WI38 (cell line): ENCODE results near the gene PIGC.
A peak's percentile ranks its signal among the peaks of the same experiment; 100 is the strongest.

Experiments
- H3K4me3 ChIP-seq: 2 replicates; pipeline ENCODE4 v1.5.1; 2011; ENCODE audit warnings: low read depth, mild to moderate bottlenecking, control low read depth, low read length
- TF ChIP-seq, protein P1 (sequence below): IDR thresholded peaks from 2 replicates; pipeline ENCODE4 v1.5.1; 2012; ENCODE audit warnings: low read depth, mild to moderate bottlenecking, control low read depth, low read length

Gene PIGC

GRCh38 chr1:172431721-172432192 is 12.1 kb downstream of the PIGC start:
- TF ChIP-seq, protein P1, sequence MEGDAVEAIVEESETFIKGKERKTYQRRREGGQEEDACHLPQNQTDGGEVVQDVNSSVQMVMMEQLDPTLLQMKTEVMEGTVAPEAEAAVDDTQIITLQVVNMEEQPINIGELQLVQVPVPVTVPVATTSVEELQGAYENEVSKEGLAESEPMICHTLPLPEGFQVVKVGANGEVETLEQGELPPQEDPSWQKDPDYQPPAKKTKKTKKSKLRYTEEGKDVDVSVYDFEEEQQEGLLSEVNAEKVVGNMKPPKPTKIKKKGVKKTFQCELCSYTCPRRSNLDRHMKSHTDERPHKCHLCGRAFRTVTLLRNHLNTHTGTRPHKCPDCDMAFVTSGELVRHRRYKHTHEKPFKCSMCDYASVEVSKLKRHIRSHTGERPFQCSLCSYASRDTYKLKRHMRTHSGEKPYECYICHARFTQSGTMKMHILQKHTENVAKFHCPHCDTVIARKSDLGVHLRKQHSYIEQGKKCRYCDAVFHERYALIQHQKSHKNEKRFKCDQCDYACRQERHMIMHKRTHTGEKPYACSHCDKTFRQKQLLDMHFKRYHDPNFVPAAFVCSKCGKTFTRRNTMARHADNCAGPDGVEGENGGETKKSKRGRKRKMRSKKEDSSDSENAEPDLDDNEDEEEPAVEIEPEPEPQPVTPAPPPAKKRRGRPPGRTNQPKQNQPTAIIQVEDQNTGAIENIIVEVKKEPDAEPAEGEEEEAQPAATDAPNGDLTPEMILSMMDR = no peak
- no peak overlapping the region for H3K4me3 ChIP-seq

DNA sequence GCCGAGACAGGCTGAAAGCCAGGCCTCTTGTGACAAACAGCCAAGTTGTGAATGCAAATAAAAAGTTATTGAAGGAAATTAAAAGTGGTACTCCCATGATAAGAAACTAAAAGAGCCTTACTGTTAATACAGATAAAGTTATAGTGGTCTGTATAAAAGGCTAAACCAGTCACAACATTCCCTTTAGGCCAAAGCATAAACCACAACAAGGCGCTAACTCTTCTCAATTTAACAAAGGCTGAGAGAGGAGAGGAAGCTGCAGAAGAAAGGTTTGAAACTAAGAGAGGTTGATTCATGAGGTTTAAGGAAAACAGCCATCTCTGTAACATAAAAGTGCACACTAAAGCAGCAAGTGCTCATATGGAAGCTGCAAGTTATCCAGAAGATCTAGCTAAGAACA is 12.7 kb downstream of the PIGC start:
- no peak overlapping the region for H3K4me3 ChIP-seq
- TF ChIP-seq, protein P1 = no peak

- TF ChIP-seq, protein P1 = no peak
- H3K4me3 ChIP-seq = no peak overlapping the region
Measured at GRCh38 chr1:172430128-172430454, 13.8 kb downstream of the PIGC start.

DNA sequence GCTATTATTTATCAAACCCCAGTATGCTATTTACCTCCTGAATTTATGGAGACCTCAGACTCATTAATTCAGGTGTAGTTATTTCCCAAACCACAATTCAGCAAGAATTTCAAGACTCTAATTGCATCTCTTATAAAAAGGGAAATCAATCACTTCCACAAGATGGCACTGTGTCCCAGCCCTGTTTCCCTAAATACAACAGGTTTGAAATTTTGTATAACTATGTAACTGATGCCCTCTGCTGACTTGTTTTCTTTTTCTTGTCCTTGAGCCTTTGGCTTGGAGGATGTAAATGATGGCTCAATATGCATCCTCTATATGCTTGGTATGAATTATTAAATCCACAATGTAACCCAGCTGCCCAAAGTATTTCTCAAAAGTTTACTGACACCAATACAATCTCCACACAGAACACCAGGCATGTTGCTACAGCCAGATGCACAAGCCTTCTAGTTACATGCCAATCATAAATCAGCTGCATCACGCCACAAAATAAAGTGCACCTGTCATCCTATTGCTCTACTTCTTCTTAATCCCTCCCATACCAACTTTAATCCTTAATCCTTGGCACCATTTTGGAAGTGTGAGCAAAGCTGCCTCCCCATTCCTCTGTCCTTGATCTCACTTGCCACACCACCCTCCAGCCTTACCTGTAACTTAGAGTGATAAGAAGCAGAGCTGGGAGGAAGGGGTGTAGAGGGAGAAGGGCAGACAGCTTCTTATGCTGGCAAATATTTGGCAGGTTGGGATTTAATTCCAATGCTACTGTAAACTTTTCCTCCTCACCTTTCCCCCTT is 14.3 kb downstream of the PIGC start:
- TF ChIP-seq, protein P1 = peak; percentile 29; the same call in 1 of the 2 replicates

GRCh38 chr1:172427191-172427590 is 16.7 kb downstream of the PIGC start:
- no peak overlapping the region for H3K4me3 ChIP-seq

More for the DNA sequence above, 14.3 kb downstream of the PIGC start:
- no peak overlapping the region for H3K4me3 ChIP-seq

GRCh38 chr1:172425339-172425738 is 18.5 kb downstream of the PIGC start:
- no peak overlapping the region for H3K4me3 ChIP-seq
- TF ChIP-seq, protein P1 = no peak

More at GRCh38 chr1:172427191-172427590, 16.7 kb downstream of the PIGC start:
- TF ChIP-seq, protein P1 = no peak

DNA sequence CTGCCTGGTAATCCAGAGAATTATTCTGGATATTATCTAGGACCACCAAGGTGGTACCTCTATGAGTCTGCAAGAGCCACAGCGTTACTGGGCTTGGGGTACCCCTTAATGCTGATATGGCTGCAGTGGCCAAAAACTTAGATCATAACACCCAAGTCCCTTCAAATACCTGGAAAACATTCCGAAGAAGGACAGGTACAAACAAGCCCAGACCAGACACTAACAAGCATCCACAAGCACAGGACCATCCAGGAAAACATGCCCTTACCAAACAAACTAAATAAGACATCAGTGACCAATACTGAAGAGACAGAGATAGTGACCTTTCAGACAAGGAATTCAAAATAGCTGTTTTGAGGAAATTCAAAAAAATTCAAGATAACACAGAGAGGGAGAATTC is 20.5 kb downstream of the PIGC start:
- H3K4me3 ChIP-seq = no peak overlapping the region
- TF ChIP-seq, protein P1 = no peak
